Esophagus squamous epithelium (tissue), 5 donors: ENCODE data around the gene KLHDC7B. TPM values are rescaled to one million over a fixed set of nuclear protein-coding genes. Genes with fewer than 3 reads are reported as not detected.

Experiments
- DNase-seq: peaks from one replicate; lab custom pipeline; 2025; lab: John Stamatoyannopoulos, UW
- H3K27ac ChIP-seq, 4 donors: fragments of 200-600 bp; sonication (generic); one replicate each; pipeline ENCODE4 v1.5.1; 2016 to 2019; ENCODE audit warnings: mild to moderate bottlenecking in 1 of 4
- H3K27me3 ChIP-seq, 4 donors: fragments of 200-600 bp; sonication (generic); 1 replicate in 3 of 4; 2 replicates in 1 of 4; pipeline versions ENCODE4 v1.5.1 to v1.6.0; 2017 to 2021; ENCODE audit warnings: antibody characterized with exemption in 1 of 4
- H3K36me3 ChIP-seq, 3 donors: fragments of 200-600 bp; sonication (generic); one replicate each; pipeline ENCODE4 v1.5.1; 2016 to 2019
- H3K4me1 ChIP-seq, 3 donors: fragments of 200-600 bp; sonication (generic); one replicate each; pipeline ENCODE4 v1.5.1; 2017 to 2019
- H3K4me3 ChIP-seq, 4 donors: fragments of 200-600 bp; sonication (generic); 1 replicate in 3 of 4; 2 replicates in 1 of 4; pipeline ENCODE4 v1.5.1; 2016 to 2019; ENCODE audit warnings: mild to moderate bottlenecking in 2 of 4, moderate library complexity in 1 of 4
- H3K9me3 ChIP-seq, 3 donors: fragments of 200-600 bp; sonication (generic); one replicate each; pipeline ENCODE4 v1.5.1; 2016 to 2019
- POLR2A ChIP-seq, 4 donors: fragments of 450-650 bp; IDR thresholded peaks; one replicate each; pipeline ENCODE4 v1.6.1; 2017; ENCODE audit warnings: antibody characterized with exemption in 4 of 4, mild to moderate bottlenecking in 4 of 4, moderate library complexity in 3 of 4
- WGBS, 2 donors: methylation state at CpG; one replicate each; pipeline ENCODE4 v1.1.5; 2018; 5-methylcytosine and 5-hydroxymethylcytosine counted together
- intact Hi-C: fragments of 100-400 bp; cut with DNase I; formaldehyde crosslinking; loops from one replicate; pipeline ENCODE4 v1.15.0; 2022
- total RNA-seq, 4 donors: library from RNA; depleted of rRNA; stranded (reverse); fragments of >200 nt; gene quantifications; one replicate each; pipeline ENCODE4 v1.1.0, GENCODE V29; 2016
- TF ChIP-seq, protein P1 (sequence below), 6 experiments: fragments of 450-650 bp in 4 of 6; fragments of 200-600 bp in 2 of 6; sonication (generic) in 2 of 6; IDR thresholded peaks; one replicate each; pipeline ENCODE4 v1.5.1; 2016 to 2019; ENCODE audit warnings: antibody characterized with exemption in 6 of 6, mild to moderate bottlenecking in 4 of 6, moderate library complexity in 4 of 6
- donor health status: DM: yes; HTN: yes; CAD: no.

KLHDC7B gene
- total RNA-seq: under 1 TPM; 0.26 to 0.53 (median 0.40) TPM

DNA sequence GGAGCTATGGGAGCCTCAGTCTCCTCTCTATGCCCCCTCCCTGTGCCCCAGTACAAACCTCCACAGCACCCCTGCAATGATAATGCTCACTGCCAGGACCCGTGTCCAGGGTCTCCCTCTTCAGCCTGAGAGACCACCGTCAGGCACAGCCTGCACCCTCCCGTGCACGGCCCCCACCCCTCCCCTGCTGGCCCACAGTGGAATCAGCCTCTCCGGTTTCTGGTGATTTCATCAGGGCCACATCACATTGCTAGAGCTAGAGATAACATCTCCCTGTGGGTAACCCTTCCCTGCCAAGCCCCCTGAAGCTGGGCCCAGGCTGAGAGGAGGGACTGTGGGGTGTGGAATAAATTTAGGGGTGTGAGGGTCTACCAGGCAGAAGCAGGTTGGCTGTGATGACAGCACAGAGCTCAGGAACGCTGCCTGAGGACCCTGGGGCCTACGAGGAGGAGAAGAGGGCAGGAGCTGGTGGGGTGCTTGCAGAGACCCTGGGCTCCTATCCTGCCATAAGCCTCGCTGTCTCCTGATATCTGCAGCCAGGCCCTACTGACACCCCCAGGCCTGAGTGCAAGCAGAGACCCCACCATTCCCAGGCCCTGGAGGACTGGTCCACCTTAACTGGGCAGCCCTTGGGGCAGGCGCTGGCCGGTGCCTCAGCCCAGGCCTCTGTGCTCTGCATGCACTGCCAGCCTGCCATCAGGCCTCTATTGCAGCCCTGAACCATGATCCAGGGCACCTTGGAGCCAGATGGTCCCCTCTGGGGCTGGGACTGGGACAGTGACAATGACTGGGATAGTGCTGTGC is at the start of gene KLHDC7B:
TSS of gene KLHDC7B (plus strand) at position 378 of the 804 bp plus-strand sequence. CDS start at position 723, 345 bp downstream.
- intact Hi-C loops: no loop called here
- H3K4me3 ChIP-seq: peak within 1 kb of the TSS in 1 of 4 donors; percentile 56
- H3K4me1 ChIP-seq: peaks cover 18 to 85% (median 49%) of the 10 kb centered on the region in 3 donors
- WGBS, 2 donors: 41 to 59% methylated on average over 5 of the region's 10 CpGs
- TF ChIP-seq POLR2A (IDR thresholded peaks at IDR 0.05): no peak
- TF ChIP-seq, protein P1, sequence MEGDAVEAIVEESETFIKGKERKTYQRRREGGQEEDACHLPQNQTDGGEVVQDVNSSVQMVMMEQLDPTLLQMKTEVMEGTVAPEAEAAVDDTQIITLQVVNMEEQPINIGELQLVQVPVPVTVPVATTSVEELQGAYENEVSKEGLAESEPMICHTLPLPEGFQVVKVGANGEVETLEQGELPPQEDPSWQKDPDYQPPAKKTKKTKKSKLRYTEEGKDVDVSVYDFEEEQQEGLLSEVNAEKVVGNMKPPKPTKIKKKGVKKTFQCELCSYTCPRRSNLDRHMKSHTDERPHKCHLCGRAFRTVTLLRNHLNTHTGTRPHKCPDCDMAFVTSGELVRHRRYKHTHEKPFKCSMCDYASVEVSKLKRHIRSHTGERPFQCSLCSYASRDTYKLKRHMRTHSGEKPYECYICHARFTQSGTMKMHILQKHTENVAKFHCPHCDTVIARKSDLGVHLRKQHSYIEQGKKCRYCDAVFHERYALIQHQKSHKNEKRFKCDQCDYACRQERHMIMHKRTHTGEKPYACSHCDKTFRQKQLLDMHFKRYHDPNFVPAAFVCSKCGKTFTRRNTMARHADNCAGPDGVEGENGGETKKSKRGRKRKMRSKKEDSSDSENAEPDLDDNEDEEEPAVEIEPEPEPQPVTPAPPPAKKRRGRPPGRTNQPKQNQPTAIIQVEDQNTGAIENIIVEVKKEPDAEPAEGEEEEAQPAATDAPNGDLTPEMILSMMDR (IDR thresholded peaks at IDR 0.05): peak in 2 of 6 experiments; percentile 16 to 26
- H3K27me3 ChIP-seq: peaks cover 0 to 59% (median 0%) of the 10 kb centered on the region in 4 donors
- DNase-seq: no peak
- no peaks in the 10 kb centered on the region for H3K36me3 ChIP-seq
- H3K27ac ChIP-seq: peak within 1 kb of the TSS; percentile 70 to 94 (median 80)
- no peaks in the 10 kb centered on the region for H3K9me3 ChIP-seq

DNA sequence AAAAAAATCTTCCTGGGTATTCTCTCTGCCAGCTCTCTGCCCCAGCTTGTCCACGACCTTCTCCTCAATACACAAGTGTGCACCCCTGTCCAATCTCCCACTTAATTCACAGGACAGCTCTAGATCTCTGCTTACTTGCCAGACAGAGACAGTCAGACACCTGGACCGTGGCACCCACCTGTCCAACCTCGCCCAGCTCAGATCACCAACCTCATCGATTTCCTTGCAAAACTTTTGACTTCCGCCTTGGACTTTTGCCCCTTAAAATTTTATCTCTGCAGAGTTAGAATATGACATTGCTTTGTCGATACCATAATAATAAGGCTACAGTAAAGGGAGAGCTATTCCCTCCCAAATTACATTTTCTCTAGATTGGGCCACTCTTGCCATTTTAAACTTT is 48.6 kb upstream of the KLHDC7B start:
- H3K27ac ChIP-seq: no peak overlapping the region
- intact Hi-C loops: no loop called here

DNA sequence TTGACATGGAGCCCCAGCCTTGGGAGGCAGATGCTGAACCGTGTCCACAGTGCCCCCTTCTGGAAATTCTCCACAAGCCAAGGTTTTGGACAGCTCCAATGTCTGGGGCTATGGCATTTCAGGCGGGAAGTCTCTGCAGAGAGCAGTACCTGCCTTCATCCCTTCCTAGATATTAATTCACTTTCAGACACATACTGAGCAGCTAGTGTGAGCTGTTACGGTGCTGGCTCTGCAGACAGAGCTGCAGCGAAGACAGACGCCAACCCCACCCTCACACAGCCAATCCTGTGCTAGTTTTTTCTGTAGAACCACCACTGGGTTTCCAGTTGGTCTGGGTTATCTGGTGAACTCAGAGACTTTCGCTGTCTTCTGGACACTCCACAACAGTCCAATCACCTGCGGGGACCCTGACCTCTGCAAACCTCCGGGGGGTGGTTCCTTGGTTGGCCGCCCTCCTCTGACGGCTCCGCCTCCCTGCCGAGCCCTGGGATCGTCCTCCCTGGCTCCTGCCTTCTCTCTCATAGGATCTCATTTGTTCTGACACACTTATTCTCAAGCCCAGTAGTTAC is 47.3 kb upstream of the KLHDC7B start:
- peaks cover 0 to 28% (median 9%) of the 10 kb centered on the region in 3 donors for H3K4me1 ChIP-seq
- 17 to 30% methylated on average over 10 to 12 of the region's 13 CpGs for WGBS, 2 donors
- H3K4me3 ChIP-seq: no peak overlapping the region
- H3K27ac ChIP-seq: peak overlapping the region in 3 of 4 donors; percentile 32 to 41 (median 40)
- H3K36me3 ChIP-seq: peaks cover 0 to 15% (median 0%) of the 10 kb centered on the region in 3 donors
- no peaks in the 10 kb centered on the region for H3K9me3 ChIP-seq
- intact Hi-C loops: no loop called here
- DNase-seq: no peak
- no peak for TF ChIP-seq POLR2A (IDR thresholded peaks at IDR 0.05)
- TF ChIP-seq, protein P1 (IDR thresholded peaks at IDR 0.05): peak; percentile 47 to 75 (median 63)
- H3K27me3 ChIP-seq: no peaks in the 10 kb centered on the region

More for the DNA sequence above, 48.6 kb upstream of the KLHDC7B start:
- Histone ChIP-seq H3K27me3 (no peaks in the 10 kb centered on the region), H3K4me1 (peaks cover 0 to 28% (median 9%) of the 10 kb centered on the region in 3 donors), H3K36me3 (peaks cover 0 to 2% (median 0%) of the 10 kb centered on the region in 3 donors), H3K4me3 (no peak overlapping the region), H3K9me3 (no peaks in the 10 kb centered on the region)
- DNase-seq: no peak
- 66 to 72% methylated on average over 6 of the region's 6 CpGs for WGBS, 2 donors
- TF ChIP-seq, protein P1 (IDR thresholded peaks at IDR 0.05): no peak
- TF ChIP-seq POLR2A (IDR thresholded peaks at IDR 0.05): no peak

DNA sequence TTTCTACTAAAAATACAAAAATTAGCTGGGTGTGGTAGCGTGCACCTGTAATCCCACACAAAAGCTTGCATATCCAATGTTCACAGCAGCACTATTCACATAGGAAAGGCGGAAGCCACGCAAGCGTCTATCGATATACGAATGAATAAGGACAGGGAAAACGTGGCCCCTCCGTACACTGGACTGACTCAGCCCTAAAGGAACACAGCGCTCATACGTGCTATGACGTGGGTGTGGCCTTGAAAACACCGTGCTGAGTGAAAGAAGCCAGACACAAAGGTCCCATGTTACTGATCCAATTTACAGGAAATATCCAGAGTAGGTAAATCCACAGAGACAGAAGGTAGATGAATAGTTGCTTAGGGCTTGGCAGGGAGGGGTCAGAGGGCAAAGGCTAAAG is 45.2 kb upstream of the KLHDC7B start:
- H3K9me3 ChIP-seq: no peaks in the 10 kb centered on the region
- no peaks in the 10 kb centered on the region for H3K27me3 ChIP-seq
- DNase-seq: no peak
- peaks cover 0 to 42% (median 19%) of the 10 kb centered on the region in 3 donors for H3K4me1 ChIP-seq
- no peak overlapping the region for H3K4me3 ChIP-seq
- intact Hi-C loops: no loop called here
- TF ChIP-seq, protein P1 (IDR thresholded peaks at IDR 0.05): no peak
- TF ChIP-seq POLR2A (IDR thresholded peaks at IDR 0.05): no peak
- H3K27ac ChIP-seq: no peak overlapping the region
- peaks cover 3 to 33% (median 10%) of the 10 kb centered on the region in 3 donors for H3K36me3 ChIP-seq
- WGBS, 2 donors: 84 to 86% methylated on average over 12 of the region's 12 CpGs

DNA sequence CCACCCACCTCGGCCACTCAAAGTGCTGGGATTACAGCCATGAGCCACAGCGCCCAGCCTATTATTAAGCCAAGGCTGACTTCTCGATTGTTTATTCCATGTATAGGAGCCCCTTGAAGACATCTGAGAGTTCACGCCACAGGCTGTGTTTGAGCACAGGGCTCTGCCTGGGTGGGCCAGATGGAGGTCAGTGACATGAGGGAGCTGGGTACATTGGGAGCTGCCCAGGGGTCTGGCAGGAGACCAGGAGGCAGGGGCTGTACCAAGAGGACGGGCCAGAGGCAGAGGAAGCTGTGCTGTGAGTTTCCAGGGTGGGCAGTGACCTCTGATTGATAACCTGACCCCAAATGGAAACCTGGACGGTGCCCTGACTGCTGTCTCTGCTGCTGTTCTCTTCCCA is 43.6 kb upstream of the KLHDC7B start:
- no peaks in the 10 kb centered on the region for H3K27me3 ChIP-seq
- peaks cover 15 to 56% (median 35%) of the 10 kb centered on the region in 3 donors for H3K4me1 ChIP-seq
- no peak overlapping the region for H3K4me3 ChIP-seq
- peaks cover 7 to 42% (median 15%) of the 10 kb centered on the region in 3 donors for H3K36me3 ChIP-seq
- 80 to 96% methylated on average over 3 to 5 of the region's 6 CpGs for WGBS, 2 donors
- no peak for DNase-seq
- H3K9me3 ChIP-seq: no peaks in the 10 kb centered on the region
- TF ChIP-seq, protein P1 (IDR thresholded peaks at IDR 0.05): no peak
- no peak for TF ChIP-seq POLR2A (IDR thresholded peaks at IDR 0.05)
- H3K27ac ChIP-seq: no peak overlapping the region
- intact Hi-C loops: no loop called here
